Transverse colon (tissue), 4 donors: Measurements from ENCODE around the gene NUP85.

Source experiments
- EP300 ChIP-seq: sonication (generic); formaldehyde crosslinking; IDR thresholded peaks from one replicate; pipeline ENCODE4 v1.6.1; 2017; ENCODE audit warnings: antibody characterized with exemption, low read depth
- POLR2A ChIP-seq: fragments of 450-650 bp; IDR thresholded peaks from one replicate; pipeline ENCODE4 v1.6.1; 2016; ENCODE audit warnings: antibody characterized with exemption, mild to moderate bottlenecking, moderate library complexity
- POLR2AphosphoS5 ChIP-seq, 3 donors: sonication (generic); formaldehyde crosslinking; IDR thresholded peaks; one replicate each; pipeline ENCODE4 v1.6.1; 2016; ENCODE audit warnings: antibody characterized with exemption in 3 of 3
- TF ChIP-seq, protein P1 (sequence below), 5 experiments: fragments of 200-600 bp in 3 of 5; fragments of 450-650 bp in 2 of 5; sonication (generic) in 3 of 5; IDR thresholded peaks; 1 replicate in 2 of 5; 2 replicates in 3 of 5; pipeline ENCODE4 v1.5.1; 2016 to 2017; ENCODE audit warnings: antibody characterized with exemption in 5 of 5, inconsistent platforms in 3 of 5, mild to moderate bottlenecking in 2 of 5, moderate library complexity in 1 of 5

DNA sequence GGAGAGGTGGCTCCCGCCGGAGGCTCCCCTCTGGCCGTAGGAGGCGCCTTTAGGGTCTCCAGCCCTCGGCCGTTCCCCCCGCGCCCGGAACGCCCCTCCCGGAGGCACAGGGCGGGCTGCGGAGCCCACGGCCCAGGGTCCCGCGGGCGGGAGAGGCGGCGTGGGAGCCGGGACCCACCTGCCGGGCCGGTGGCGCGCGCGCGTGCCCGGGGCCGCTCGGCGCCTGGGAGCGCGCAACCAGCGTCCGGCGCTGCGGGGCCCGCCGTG lies 65.4 kb downstream of the NUP85 start, which contains the start of gene MIF4GD:
- TF ChIP-seq, protein P1, sequence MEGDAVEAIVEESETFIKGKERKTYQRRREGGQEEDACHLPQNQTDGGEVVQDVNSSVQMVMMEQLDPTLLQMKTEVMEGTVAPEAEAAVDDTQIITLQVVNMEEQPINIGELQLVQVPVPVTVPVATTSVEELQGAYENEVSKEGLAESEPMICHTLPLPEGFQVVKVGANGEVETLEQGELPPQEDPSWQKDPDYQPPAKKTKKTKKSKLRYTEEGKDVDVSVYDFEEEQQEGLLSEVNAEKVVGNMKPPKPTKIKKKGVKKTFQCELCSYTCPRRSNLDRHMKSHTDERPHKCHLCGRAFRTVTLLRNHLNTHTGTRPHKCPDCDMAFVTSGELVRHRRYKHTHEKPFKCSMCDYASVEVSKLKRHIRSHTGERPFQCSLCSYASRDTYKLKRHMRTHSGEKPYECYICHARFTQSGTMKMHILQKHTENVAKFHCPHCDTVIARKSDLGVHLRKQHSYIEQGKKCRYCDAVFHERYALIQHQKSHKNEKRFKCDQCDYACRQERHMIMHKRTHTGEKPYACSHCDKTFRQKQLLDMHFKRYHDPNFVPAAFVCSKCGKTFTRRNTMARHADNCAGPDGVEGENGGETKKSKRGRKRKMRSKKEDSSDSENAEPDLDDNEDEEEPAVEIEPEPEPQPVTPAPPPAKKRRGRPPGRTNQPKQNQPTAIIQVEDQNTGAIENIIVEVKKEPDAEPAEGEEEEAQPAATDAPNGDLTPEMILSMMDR (IDR thresholded peaks at IDR 0.05): no peak
- TF ChIP-seq POLR2A: no peak
- no peak for TF ChIP-seq POLR2AphosphoS5 (IDR thresholded peaks at IDR 0.05)
- TF ChIP-seq EP300: no peak
